G401 (cell line): ENCODE measurements around the gene ELANE. TPM values are rescaled to one million over a fixed set of nuclear protein-coding genes. Genes with fewer than 3 reads are reported as not detected.

Experiments
- DNase-seq: peaks from one replicate; pipeline ENCODE4 v3.0.0-alpha.2; 2015; ENCODE audit warnings: low spot score
- in situ Hi-C: cut with HindIII; loops from 2 replicates; pipeline ENCODE4 v1.10.0; 2016; ENCODE audit warnings: low sequenced_read_pairs, mixed read lengths
- total RNA-seq: library from RNA; depleted of rRNA; stranded (reverse); fragments of >200 nt; shearing (Covaris generic); gene quantifications from 2 replicates; pipeline ENCODE4 v1.2.3, GENCODE V29; 2014; rRNA removed

ELANE gene
- total RNA-seq, 1 experiment from 2014 or later: not detected

DNA sequence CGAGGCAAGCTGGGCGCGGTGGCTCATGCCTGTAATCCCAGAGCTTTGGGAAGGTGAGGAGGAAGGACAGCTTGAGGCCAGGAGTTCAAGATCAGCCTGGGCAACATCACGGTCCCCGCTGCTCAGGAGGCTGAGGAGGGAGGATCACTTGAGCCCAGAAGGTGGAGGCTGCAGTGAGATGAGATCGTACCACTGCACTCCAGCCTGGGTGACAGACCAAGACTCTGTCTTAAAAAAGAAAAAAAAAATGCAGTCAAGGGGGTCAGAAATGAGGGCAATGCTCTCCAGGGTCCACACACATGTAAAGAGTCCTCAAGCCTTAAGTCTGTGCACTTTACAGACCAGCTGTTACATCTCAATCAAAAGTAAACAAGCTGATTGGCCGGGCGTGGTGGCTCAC, 52.4 kb downstream of the ELANE start:
- in situ Hi-C loops: no loop called here
- DNase-seq: no peak

Other genes starting within 250 kb of the ELANE start
- 62.0 and 62.8 TPM in 2 replicates for gene POLRMT, start 218.8 kb upstream of the ELANE start, total RNA-seq
- gene FGF22, start 212.4 kb upstream of the ELANE start, total RNA-seq: not detected in 2 replicates
- gene RNF126, start 189.1 kb upstream of the ELANE start, total RNA-seq: 44.5 and 48.7 TPM in 2 replicates
- gene FSTL3, start 175.9 kb upstream of the ELANE start, total RNA-seq: 15.0 and 26.0 TPM in 2 replicates
- not detected in 2 replicates for gene PRSS57, start 156.9 kb upstream of the ELANE start, total RNA-seq
- gene PALM, start 143.4 kb upstream of the ELANE start, total RNA-seq: 30.0 and 49.6 TPM in 2 replicates
- 1.2 and 2.8 TPM in 2 replicates for gene MISP, start 101.2 kb upstream of the ELANE start, total RNA-seq
- gene PTBP1, start 54.9 kb upstream of the ELANE start, total RNA-seq: 273 and 361 TPM in 2 replicates
- gene PLPPR3, start 30.3 kb upstream of the ELANE start, total RNA-seq: 47.9 and 54.5 TPM in 2 replicates
- 0.25 TPM in 1 of 2 replicates, not detected in the other for gene AZU1, start 24.5 kb upstream of the ELANE start, total RNA-seq
- gene PRTN3, start 11.3 kb upstream of the ELANE start, total RNA-seq: 2.3 TPM in 1 of 2 replicates, not detected in the other
- 3.6 and 6.1 TPM in 2 replicates for gene CFD, start 7.4 kb downstream of the ELANE start, total RNA-seq
- gene MED16, start 40.9 kb downstream of the ELANE start, total RNA-seq: 51.0 and 58.7 TPM in 2 replicates
- gene RNU6-9, start 41.2 kb downstream of the ELANE start, total RNA-seq: not detected in 2 replicates
- gene R3HDM4, start 60.9 kb downstream of the ELANE start, total RNA-seq: 12.7 and 13.9 TPM in 2 replicates
- gene KISS1R, start 65.0 kb downstream of the ELANE start, total RNA-seq: 1.8 and 1.9 TPM in 2 replicates
- gene ARID3A, start 73.7 kb downstream of the ELANE start, total RNA-seq: 95.4 and 103 TPM in 2 replicates
- 176 and 280 TPM in 2 replicates for gene WDR18, start 132.0 kb downstream of the ELANE start, total RNA-seq
- gene GRIN3B, start 148.1 kb downstream of the ELANE start, total RNA-seq: 0.74 and 3.5 TPM in 2 replicates
- gene TMEM259, start 168.8 kb downstream of the ELANE start, total RNA-seq: 131 and 142 TPM in 2 replicates
- not detected in 2 replicates for gene RNU6-2, start 169.2 kb downstream of the ELANE start, total RNA-seq
- gene CNN2, start 174.3 kb downstream of the ELANE start, total RNA-seq: 245 and 296 TPM in 2 replicates
- 6.2 and 13.9 TPM in 2 replicates for gene ABCA7, start 187.8 kb downstream of the ELANE start, total RNA-seq
- 126 and 134 TPM in 2 replicates for gene ARHGAP45, start 214.9 kb downstream of the ELANE start, total RNA-seq
- 326 and 355 TPM in 2 replicates for gene POLR2E, start 243.1 kb downstream of the ELANE start, total RNA-seq